CD4-positive, alpha-beta T cell treated with Interleukin-1 beta for 1 hour (primary cell): ENCODE results near the gene TIGD1.

Experiments
- DNase-seq, 2 donors: peaks; one replicate each; pipeline ENCODE4 v3.0.0-alpha.2; 2020 to 2022

TIGD1 gene

DNA sequence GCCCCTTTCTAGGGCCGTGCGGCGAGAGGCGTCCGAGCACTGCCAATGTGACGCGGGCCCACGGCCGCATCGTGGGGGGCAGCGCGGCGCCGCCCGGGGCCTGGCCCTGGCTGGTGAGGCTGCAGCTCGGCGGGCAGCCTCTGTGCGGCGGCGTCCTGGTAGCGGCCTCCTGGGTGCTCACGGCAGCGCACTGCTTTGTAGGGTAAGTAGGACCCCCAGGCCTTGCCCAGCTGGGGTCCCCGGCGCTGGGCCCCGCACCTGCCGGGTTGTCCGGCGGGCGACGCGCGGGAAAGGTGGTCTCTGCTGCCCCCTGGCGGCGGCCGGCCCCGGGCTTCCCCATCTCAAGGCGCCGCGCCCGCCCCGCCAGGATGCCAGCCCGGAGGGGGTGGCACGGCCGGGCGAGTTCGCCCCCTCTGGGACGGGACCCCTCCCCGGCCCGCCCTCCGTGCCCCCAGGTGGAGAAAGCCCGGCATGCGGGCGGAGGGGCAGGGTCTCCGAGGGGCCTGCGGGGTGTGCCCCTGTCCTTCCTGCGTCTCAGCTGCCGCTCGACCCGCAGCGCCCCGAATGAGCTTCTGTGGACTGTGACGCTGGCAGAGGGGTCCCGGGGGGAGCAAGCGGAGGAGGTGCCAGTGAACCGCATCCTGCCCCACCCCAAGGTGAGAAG, 28.3 kb downstream of the TIGD1 start:
- peak; percentile 42 to 54 for DNase-seq

DNA sequence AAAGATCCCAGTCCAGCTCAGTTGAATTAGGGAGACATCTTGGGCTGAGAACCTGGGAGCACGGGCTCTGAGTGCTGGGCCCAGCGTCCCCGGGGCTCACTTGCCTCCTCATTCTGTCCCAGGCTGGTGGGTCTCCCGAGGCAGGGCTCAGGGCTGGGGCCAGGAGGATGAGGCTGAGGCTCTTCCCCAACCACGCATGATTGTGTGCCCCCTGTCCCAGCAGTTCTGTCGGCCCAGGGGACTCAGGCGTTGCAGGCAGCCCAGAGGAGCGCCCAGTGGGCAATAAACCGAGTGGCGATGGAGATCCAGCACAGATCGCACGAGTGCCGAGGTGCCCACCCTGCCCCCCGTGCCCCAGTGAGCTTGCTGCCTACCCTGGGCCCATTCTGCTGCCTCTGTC, 29.3 kb downstream of the TIGD1 start:
- no peak for DNase-seq

DNA sequence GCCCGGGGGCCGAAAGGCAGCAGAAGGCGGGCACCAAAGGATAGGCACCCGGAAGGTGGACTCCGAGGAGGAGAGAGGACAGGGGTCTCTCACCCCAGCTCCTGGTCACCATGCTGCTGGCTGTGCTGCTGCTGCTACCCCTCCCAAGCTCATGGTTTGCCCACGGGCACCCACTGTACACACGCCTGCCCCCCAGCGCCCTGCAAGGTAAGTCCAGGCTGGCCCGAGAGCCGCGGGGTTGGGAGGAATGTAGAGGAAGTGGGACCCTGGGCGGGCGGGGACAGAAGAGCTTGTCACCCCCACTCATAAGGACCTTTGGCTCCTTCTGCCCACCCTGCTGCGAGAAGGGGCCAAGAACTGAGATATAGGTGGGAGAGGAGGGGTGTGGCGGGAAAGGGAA, 29.9 kb downstream of the TIGD1 start:
- DNase-seq = no peak

DNA sequence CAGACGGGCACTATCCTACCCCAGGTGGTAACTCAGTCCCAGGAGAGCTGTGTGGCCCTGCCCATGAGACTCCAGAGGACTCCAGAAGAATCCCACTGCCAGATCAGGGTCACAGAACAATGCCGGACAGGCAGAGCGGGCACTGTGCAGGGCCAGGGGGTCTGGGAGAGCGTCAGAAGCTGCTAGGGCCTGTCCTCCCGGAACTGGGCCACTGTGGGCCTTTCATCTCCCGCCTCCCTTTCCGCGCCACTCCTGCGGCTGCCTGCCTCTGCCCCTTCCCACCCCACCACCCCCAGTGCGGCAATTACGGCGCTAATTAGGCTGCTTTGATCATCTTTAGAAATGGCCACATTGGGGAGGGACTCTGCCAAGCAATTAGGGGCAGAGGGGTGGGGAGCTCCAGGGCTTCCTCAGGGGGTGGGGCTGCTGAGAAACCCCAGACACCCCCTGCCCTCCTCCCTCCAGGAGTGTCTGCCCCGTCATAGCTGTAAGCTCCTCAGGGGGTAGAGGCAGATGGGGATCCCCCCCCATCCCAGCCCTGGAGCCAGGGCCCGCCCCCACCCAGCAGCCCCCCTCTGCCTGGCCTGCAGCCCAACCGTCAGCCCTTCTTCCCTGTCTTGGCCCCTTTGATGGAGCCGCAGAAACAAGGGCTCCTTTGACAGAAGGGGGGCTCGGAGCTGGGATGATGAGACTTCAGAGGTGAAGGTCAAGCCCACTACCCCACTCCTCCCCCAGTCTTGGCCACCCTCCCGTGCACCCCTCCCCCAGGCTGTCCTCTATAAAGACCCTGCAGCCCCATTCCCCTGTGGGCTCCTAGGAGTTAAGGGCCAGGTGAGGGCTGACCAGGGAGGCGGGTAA, 30.5 kb downstream of the TIGD1 start, which contains the start of gene PRSS56:
TSS of gene PRSS56 (plus strand) at position 808 of the 858 bp plus-strand sequence. CDS start 211 bp downstream, outside the sequence.
- no peak for DNase-seq

DNA sequence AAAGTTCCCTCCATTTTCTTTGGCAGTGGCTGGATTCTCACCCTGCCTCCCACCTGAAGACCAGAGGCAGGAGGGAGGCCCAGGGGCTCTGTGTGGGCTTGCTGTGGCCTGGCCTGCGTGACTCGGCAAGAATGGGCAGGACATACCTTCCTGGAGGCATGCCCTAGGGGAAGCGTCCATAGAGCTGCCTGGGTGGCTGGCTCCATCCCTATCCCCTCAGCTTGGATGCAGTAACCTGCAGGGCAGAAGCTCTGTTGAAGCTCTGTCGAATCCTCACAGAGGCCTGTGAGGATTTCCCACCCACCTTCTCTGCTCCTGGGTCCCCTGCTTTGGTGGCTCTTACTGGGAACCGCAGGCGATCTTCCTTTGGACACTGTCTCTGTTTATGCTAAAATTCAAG, 31.5 kb downstream of the TIGD1 start:
- no peak for DNase-seq

DNA sequence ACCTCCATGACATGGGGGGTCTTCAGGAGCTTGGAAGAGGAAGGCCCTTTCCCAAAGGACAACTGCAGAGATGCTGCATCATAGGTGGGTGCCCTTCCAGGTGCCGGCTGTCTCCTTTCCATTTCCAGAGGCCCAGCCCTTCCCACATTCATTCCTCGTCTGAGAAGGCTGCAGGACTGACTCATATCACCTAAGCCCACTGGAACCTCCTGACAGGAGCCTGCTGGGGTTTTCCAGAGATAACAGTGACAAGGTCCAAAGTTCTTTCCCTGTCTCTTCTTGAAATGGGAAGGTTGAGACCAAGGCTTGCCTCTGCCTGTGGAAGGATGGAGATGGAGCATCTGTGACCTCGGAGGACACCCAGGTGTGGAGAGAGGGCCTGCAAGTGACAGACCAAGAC, 33.8 kb downstream of the TIGD1 start:
- no peak for DNase-seq

DNA sequence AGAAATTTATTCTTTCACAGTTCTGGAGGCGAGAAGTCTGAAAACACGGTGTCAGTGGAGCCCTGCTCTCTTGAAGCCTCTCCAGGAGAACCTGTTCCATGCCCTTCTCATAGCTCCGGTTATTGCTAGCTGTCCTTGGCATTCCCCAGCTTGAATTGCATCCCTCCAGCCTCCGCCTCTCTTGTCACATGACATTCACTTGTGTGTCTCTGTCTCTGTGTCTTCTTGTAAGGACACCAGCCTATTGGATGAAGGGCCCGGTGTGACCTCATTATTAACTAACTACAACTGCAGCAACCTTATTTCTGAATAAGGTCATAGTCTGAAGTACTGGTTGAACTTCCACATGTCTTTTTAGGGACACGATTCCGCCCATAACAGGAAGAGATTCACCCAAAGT, 34.7 kb downstream of the TIGD1 start:
- DNase-seq = no peak

DNA sequence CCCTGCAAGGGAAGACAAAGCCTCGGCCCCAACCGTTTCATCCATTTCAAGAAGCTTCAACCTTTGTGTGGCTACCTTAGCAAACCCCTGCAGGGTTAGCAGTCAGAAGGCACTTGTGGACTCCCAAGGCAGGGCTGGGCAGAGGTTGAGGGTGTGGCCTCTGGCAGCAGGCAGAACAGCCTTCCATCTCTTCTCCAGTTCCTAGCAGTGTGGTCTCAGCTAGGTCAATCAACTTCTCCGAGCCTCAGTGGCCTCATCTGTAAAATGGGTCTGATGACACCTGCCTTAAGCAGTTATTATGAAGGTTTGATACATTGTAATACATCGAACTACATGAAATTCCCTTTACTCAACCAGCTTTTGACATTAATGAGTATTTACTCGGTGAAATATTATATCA, 37.0 kb downstream of the TIGD1 start:
- DNase-seq = no peak

DNA sequence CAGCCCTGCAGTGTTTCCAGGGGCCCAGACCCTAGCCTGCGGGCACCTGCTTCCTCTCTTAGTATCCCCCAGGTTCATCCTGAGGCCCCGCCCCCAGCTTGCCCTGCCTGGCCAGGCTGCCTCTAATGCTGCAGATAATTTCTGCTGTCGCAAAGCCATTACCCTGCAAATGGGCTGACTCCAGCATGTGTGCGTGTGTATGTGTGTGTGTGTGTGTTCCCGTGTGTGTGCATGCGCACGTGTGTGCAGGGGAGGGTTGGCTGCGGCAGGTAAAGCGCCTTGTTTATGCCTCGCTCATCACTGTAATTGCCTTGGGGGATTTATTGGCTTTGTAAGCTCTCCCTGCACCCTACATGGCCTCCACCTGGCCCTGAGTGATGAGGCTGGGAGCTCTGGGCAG, 37.8 kb downstream of the TIGD1 start:
- DNase-seq = no peak

DNA sequence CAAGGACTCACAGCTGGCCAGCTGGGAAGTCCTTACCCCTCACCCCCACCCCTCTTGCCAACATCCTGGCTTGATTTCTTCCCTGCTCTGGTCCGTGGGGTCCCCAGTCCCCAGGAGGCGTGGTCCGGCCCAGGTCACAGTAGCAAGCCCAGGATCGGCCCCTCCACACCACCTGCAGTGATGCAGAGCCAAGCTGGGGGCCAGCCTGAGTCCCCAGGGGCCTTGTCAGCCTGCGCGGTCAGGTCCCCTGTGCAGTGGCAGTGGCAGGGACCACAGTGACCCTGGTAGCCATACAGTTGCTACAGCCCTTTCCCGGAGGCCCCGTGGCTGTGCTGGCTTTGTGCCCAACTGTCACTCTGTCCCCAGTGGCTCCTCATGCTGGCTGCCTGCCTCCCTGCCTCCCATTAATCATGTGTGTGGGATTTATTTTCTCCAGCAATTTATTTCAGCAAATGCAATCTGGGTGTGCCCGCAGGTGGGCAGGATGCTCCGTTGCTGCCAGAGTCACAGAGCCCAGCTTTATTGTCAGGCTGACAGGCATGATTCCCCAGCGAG, 38.9 kb downstream of the TIGD1 start:
- DNase-seq = no peak

DNA sequence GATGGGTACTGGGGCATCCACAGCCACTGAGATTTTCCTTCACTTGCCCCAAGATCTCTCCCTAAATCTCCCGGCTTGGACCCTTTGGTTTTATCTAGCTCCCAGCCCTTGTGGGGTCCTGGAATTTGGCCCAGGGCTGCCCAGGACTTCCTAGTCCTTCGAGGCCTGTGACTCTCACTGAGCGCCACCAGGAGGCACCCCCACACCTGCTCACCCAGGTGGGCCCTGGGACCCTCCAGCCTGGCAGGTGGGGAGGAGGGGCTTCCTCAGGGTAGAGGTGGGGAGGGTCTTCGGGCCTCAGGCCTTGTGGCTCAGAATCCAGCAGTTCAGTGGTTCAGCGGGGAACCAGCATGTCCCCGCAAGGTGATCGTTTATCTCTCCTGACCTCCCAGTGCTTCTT, 42.1 kb downstream of the TIGD1 start:
- no peak for DNase-seq

DNA sequence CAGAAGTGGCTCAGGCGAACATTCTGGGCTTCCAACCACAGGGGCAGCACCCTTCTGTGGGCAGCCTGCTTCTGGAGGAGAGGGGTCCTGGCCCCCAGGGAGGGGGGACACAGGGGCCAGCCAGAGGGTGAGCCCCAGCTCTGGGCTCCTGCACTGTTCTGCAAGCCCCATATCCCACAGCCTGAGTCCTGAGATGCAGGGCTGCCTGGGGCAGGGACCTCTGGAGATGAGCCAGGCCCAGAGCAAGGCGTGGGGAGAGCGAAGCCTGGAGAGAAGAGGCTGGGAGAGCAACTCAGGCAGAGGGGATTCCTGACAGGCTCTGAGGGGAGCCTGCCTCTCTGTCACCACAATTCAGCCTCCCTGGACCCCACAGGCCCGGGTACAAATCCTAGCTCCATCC, 43.6 kb downstream of the TIGD1 start:
- DNase-seq = no peak

DNA sequence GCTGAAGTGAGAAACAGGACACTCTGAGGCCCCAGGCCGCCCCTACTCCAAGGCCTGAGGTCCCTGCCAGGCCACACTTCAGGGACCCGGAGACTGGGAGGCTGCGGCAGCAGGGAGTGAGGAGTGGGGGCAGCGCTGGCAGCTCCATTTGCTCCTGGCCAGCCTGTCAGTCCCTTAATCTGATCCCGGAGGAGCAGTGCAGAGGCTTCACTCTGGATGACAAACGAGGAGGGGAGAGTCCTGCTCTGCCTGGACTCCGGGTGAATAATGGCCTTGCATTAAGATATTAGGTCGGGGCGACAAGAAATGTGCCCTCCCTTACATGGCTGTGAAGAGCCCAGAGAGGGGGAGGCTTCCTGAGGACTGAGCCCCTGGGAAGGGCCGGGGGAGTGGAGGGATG, 44.5 kb downstream of the TIGD1 start:
- no peak for DNase-seq

DNA sequence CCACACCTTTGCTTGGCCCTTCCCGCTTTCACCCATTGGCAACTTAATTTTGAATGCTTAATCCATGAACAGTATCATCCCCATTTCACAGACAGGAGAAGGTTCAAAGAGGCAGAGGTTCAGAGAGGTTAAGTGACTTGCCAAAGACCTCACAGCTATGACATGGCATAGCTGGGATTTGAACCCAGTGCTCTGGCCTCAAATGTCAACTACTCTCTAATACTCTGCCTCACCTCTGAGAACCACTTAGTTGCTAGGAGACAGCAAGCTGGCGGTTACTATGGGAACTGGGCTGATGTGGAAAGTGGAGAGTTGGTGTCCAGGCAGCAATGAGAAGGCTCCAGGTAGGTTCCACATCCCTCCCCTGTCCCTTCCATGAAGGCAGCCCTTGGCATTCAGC, 45.9 kb downstream of the TIGD1 start:
- DNase-seq = no peak

DNA sequence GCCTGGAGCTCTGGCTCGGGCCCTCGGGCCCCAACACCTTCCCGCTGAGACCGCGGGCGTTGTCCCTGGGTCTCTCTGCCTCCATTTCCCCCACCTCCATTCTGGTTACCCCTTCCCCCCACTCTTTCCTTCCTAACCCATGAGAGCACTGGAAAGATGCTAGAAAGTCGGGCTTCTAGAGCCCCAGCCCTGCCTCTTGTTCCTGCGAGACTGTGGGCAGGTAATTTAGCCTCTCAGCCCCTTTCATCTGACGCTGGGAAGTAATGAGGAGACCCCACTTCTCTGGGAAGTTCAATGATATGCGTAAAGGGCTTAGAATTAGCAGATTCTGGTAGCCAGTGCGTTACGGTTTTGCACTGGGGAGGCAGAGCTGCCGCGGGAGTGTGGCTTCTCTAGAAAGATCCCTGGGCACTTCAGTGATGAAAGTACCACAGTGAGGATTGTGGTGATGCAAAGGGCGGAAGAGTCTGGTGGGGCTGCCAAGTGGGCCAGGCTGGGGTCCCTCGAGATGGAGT, 46.5 kb downstream of the TIGD1 start:
- no peak for DNase-seq

DNA sequence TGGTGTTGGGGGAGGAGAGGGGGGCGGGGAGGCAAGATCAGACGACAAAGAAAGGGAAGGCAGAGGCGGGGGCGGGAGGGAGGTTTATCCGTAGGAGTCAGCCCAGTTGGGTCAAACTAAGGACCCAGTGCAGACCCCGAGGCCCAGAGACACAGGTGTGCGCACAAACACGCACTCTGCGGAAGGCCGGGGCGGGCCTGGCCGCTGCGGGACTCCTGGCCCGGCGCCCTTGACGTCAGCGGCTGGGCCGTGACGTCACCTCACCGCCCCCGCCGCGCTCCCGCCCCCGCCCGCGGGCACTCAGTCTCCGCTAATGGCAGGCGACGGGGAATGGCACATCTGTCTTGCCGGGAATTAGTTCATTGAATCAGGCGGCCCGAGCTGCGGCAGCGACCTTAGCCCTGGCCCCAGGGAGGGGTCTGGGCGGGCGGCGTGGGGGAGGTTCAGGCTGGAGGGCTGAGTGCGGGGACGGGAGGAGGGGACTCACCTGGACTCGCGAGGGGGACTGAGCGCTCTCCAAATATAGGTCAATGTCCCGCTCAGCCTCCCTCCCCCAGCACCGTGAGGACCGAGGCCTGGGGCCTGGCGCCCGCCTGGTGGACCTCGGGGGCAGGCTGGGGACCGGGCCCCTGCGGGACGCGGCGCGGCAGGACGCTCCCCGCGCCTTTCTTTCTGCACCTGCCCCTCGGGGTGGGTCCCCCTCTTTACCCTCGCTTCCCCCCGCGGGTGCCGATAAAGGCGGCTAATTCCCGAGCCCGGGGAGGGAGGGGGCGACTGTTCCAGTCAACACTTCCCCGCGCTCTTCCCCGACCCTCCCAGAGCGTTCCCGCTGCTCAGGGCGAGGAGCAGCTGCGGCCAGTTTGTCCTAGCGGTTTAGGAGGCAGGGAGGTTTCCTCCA, 47.2 kb downstream of the TIGD1 start:
- peak; percentile 12 to 51 for DNase-seq

DNA sequence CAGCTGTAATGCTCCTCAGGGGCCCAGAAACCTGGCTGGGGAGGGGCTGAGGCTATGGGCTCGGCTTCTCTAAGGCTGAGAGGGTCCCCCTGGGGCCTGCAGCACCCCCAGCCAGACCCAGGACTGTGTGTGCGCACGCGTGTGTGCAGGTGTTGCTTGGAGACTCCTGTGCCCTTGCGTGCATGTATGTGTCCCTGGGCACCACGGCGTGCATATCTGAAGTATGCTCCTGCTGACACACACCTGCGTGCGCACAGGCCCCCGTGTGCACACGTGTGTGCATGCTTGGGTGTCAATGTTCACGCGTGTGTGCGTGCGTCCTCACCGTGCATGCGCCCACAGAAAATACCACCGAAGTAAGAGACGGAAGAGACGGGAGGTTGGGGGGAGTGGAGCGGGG, 47.8 kb downstream of the TIGD1 start:
- peak in 1 of 2 donors; percentile 38 for DNase-seq

DNA sequence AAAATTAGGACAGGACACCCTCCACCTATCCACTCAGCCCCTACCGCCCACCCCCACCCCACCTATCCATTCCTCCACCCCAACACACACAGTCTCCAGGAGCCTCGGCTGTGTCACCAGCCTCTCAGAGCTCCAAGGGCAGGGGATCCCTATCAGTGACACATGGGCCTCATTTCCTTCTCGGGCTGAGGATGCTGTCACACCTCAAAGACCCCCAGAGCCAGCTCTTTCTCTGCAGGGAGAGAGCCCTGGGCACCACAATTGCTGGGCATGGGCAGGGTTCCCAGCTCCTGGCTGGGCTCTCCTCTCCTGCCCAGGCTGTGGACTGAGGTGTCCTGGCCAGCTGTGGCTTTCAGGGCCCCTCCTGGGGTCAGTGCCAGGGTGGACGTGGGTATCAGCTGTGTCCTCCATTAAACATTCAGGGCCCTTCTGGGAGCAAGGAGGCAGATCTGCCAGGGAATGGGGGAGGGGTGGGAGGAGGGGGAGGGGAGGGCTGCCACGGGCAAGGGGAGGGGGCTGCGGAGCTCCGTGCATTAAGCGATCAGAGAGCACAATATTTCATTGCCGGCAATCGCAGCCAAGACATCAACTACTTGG, 48.5 kb downstream of the TIGD1 start:
- DNase-seq = no peak

DNA sequence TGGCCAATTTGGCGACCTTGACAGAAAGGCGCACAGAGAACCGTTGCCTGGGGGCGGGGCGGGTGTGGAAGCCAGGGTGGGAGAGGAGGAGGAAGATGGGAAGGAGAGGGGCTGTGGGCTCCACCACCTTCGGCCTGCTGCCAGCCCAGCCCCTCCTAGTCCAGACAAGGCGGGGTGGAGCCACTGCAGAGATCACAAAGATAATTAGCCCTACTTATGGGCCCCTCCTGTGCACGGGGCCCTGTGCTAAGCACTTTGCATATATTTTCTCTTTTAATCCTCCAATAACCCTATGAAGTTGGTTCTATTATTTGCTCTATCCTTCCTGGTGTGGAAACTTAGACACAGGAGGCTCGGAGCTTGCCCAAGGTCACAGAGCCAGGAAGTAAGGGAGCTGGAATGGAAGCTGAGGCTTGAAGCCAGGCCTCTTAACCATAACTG, 49.0 kb downstream of the TIGD1 start:
- no peak for DNase-seq

DNA sequence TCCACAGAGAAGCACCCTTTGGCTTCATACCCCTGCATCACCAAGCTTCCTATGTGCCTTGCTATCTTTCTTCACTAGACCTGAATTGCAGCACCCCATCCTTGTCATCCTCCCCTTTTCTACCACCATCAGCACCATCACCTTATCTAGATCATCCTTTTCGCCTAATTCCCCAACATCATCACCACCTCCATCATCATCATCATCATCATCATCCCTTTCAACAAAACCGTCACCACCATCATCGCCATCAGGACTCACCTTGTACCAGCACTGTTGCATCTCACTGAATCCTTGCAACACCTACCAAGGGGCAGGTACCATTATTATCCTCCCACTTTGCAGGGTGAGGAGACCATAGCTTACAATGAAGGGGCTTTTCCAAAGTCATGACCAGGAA, 51.9 kb downstream of the TIGD1 start:
- DNase-seq = no peak
